A673 (cell line): ENCODE results near the gene APLP2.

Experiments
- CTCF ChIP-seq: fragments of 300-800, 200-600 bp; sonication (generic); conservative IDR thresholded peaks from 2 replicates; pipeline ENCODE4 v1.5.1; 2017; ENCODE audit warnings: low read depth, mild to moderate bottlenecking, antibody characterized with exemption, low read length, moderate library complexity, mixed read lengths
- EZH2 ChIP-seq: fragments of 200-600 bp; sonication (generic); IDR thresholded peaks from 2 replicates; pipeline ENCODE4 v1.6.1; 2017; ENCODE audit warnings: borderline replicate concordance, low read depth, mild to moderate bottlenecking, mixed read lengths, antibody characterized with exemption, low read length; ENCODE audit not compliant: poor library complexity, severe bottlenecking

DNA sequence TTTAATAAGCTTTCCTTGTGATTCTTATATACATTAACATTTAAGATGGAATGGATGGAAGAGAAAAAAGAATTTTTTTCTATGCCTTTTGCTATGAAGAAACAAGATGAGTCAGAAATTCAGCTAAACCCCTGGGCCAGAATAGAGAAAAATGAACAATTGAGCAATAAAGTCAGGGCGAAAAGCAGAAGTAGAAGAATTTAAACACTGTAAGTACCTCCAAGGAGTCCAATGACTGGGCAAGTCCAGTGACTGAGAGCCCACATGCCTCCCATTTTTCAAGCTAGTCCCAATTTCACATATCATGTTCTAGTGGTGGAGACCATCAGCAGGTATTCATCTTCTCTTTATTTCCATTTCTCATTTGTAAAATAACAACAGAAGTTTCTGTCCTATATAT, 18.6 kb upstream of the APLP2 start:
- no peak for TF ChIP-seq CTCF
- no peak for TF ChIP-seq EZH2
